ENCODE measurements around the gene GALNTL6. TPM values are rescaled to one million over a fixed set of nuclear protein-coding genes. Genes with fewer than 3 reads are reported as not detected.
A peak's percentile ranks its signal among the peaks of the same experiment; 100 is the strongest.

GALNTL6 gene
- total and polyA plus RNA-seq, 8 donors: 0.15 to 0.87 (median 0.58) TPM; not detected in 3

DNA sequence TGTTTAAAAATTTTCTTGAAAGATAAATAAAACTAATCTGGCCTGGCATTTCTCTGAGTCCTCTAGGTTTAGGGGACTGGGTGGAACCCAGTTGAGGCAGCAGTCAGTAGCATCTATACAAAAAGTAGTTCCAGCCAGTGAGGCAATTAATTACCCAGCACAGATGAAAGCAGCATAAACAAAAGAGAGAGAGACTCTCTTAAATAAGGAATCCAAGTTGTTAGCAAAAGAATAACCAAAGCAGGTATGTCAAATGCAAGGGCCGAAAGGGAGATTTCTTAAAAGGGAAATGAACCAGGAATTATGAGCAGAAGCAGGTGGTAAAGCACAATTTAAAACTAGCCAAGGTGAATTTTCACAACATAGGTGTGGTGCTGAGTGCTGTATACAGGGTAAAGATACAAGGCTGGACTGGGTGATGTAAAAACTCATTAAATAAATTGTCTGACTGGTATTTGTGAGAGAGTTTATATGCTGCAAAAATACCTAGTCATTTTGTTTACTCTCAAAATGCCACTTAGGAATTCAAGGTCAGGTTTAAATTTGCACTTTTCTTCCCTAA, 1260.8 kb downstream of the GALNTL6 start:
- 23 to 57% (median 38%) methylated on average over 1 of the region's 1 CpG for WGBS, 5 donors
- H3K27ac ChIP-seq: peak overlapping the region in 4 of 5 donors; percentile 18 to 50 (median 26)

DNA sequence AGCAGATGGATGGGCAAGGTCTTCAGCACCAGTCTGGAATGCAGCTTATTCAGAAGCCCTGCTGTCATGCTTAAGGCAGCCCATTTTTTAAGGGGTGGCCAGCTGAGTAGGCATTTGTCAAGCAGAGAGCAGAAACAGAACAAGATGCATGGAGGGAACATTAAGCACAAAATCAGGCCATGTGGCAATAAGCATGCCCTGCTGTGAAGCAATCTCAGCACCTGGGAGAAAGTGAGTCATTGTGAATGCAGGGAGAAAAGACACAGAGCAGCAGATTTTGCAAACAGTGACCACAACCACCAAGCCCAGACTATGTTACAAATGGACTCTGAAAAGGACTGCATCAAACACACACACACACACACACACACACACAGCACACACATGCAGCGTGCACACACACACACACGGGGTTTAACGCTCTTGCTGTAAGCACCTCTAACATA, 1261.3 kb downstream of the GALNTL6 start:
- H3K36me3 ChIP-seq: no peaks in the 10 kb centered on the region
- TF ChIP-seq POLR2A (IDR thresholded peaks at IDR 0.05) (no peak), EP300 (IDR thresholded peaks at IDR 0.05) (no peak), POLR2AphosphoS5 (IDR thresholded peaks at IDR 0.05) (peak; percentile 60 to 92 (median 83))
- TF ChIP-seq, protein P1, sequence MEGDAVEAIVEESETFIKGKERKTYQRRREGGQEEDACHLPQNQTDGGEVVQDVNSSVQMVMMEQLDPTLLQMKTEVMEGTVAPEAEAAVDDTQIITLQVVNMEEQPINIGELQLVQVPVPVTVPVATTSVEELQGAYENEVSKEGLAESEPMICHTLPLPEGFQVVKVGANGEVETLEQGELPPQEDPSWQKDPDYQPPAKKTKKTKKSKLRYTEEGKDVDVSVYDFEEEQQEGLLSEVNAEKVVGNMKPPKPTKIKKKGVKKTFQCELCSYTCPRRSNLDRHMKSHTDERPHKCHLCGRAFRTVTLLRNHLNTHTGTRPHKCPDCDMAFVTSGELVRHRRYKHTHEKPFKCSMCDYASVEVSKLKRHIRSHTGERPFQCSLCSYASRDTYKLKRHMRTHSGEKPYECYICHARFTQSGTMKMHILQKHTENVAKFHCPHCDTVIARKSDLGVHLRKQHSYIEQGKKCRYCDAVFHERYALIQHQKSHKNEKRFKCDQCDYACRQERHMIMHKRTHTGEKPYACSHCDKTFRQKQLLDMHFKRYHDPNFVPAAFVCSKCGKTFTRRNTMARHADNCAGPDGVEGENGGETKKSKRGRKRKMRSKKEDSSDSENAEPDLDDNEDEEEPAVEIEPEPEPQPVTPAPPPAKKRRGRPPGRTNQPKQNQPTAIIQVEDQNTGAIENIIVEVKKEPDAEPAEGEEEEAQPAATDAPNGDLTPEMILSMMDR (IDR thresholded peaks at IDR 0.05): no peak
- peak overlapping the region in 3 of 5 donors; percentile 18 to 34 (median 19) for H3K27ac ChIP-seq
- H3K27me3 ChIP-seq: no peaks in the 10 kb centered on the region
- peaks cover 0 to 23% (median 9%) of the 10 kb centered on the region in 4 donors for H3K4me1 ChIP-seq
- H3K9me3 ChIP-seq: peaks cover 1 to 21% (median 9%) of the 10 kb centered on the region in 4 donors
- 62 to 81% (median 71%) methylated on average over 3 of the region's 3 CpGs for WGBS, 5 donors
- intact Hi-C loops (cut with DNase I; ENCODE audit: low total_unique reads): no loop called here
- peak; percentile 37 to 66 for DNase-seq
- H3K4me3 ChIP-seq: no peak overlapping the region

More for the DNA sequence above, 1260.8 kb downstream of the GALNTL6 start:
- Histone ChIP-seq H3K36me3 (no peaks in the 10 kb centered on the region), H3K4me1 (peaks cover 0 to 23% (median 9%) of the 10 kb centered on the region in 4 donors), H3K27me3 (no peaks in the 10 kb centered on the region), H3K4me3 (no peak overlapping the region), H3K9me3 (peaks cover 5 to 26% (median 11%) of the 10 kb centered on the region in 4 donors)
- intact Hi-C loops (cut with DNase I; ENCODE audit: low total_unique reads): no loop called here
- DNase-seq: no peak
- TF ChIP-seq, protein P1 (IDR thresholded peaks at IDR 0.05): no peak
- no peak for TF ChIP-seq POLR2A (IDR thresholded peaks at IDR 0.05)
- no peak for TF ChIP-seq POLR2AphosphoS5 (IDR thresholded peaks at IDR 0.05)
- TF ChIP-seq EP300 (IDR thresholded peaks at IDR 0.05): no peak

DNA sequence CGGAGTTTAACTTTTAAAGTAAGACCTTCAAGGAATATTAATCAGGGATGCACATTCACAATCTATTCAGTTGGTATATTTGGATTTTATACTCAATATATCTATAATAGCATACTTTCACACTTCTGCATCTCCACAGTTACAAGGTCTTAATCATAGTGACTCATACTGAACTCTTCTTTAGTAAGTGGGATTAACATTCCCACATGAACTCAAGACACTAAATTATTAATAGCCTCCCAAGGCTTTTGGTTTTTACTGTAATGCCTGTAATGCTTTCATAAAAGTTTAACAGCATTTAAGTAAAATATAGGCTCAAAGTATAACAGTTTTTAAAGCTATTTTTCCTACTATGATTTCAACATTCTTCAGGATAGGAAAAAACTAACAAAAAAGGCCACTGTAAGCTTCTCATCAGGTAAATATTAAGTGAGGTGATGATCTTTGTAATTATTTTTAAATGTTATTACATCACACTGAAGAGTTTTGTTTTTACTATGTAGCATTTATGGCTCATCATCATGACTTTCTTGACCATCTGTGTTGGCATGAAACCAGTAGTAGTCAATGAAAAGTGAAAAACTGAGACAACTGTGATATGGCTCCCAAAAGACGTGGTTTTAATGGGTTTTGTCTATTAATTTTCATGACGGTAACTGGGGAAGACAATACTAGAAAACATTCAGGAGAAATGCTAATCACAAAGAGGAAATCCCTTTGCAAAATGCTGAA, 1263.9 kb downstream of the GALNTL6 start:
- Histone ChIP-seq H3K4me3 (no peak overlapping the region), H3K27ac (no peak overlapping the region), H3K27me3 (no peaks in the 10 kb centered on the region), H3K4me1 (peaks cover 0 to 23% (median 9%) of the 10 kb centered on the region in 4 donors), H3K36me3 (no peaks in the 10 kb centered on the region), H3K9me3 (peaks cover 0 to 14% (median 0%) of the 10 kb centered on the region in 4 donors)
- DNase-seq: no peak
- TF ChIP-seq EP300 (IDR thresholded peaks at IDR 0.05): no peak
- TF ChIP-seq POLR2A (IDR thresholded peaks at IDR 0.05): no peak
- no peak for TF ChIP-seq POLR2AphosphoS5 (IDR thresholded peaks at IDR 0.05)
- TF ChIP-seq, protein P1 (IDR thresholded peaks at IDR 0.05): no peak
- intact Hi-C loops (cut with DNase I; ENCODE audit: low total_unique reads): no loop called here
- 78 to 86% (median 83%) methylated on average over 3 of the region's 3 CpGs for WGBS, 5 donors

DNA sequence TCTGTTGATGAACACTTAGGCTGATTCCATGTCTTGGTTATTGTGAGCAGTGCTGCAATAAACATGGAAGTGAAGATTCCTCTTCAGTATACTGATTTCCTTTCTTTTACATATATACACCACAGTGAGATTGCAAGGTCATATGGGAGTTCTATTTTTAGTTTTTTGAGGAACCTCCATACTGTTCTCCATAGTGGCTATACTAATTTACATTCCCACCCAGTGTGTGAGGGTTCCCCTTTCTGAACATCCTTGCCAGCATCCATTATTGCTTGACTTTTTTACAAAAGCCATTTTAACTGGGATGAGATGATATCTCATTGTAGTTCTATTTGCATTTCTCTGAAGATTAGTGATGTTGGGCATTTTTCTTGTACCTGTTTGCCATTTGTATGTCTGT, 1274.9 kb downstream of the GALNTL6 start:
- Histone ChIP-seq H3K36me3 (no peaks in the 10 kb centered on the region), H3K27me3 (no peaks in the 10 kb centered on the region), H3K4me3 (no peak overlapping the region), H3K4me1 (peaks cover 0 to 5% (median 0%) of the 10 kb centered on the region in 4 donors), H3K9me3 (no peaks in the 10 kb centered on the region), H3K27ac (no peak overlapping the region)
- no peak for DNase-seq
- intact Hi-C loops (cut with DNase I; ENCODE audit: low total_unique reads): no loop called here
- no peak for TF ChIP-seq POLR2A (IDR thresholded peaks at IDR 0.05)

Measured in stomach (tissue), 9 donors.